HCT116 (cell line): ENCODE results near the gene ANKMY2. TPM values are rescaled to one million over a fixed set of nuclear protein-coding genes. Genes with fewer than 3 reads are reported as not detected.

ENCODE experiments used
- ATAC-seq: fragments of 200-7000 bp; cut with Tn5 transposase; 2 replicates; pipeline ENCODE4 v1.9.1; 2020; ENCODE audit warnings: mild to moderate bottlenecking, moderate library complexity
- BruUV-seq: library from RNA; stranded (reverse); fragments of 400-500 nt; replicated peaks from 2 replicates; lab custom pipeline; 2021; lab: Mats Ljungman, UMichigan
- CTCF ChIA-PET: fragments of 300-600 bp; sonication (Branson Sonifier 250); formaldehyde crosslinking; loops from one replicate; lab custom pipeline; 2021; ENCODE audit warnings: antibody characterized with exemption; lab: Charles Lee
- POLR2A ChIA-PET: fragments of 300-600, 350-600 bp; sonication (Branson Sonifier 250); formaldehyde crosslinking; loops from one replicate; lab custom pipeline; 2021; ENCODE audit warnings: antibody characterized with exemption; lab: Charles Lee
- RAD21 ChIA-PET, 2 experiments: fragments of 300-600 bp; sonication (Branson Sonifier 250); formaldehyde crosslinking; loops; one replicate each; lab custom pipeline; 2023; ENCODE audit warnings: low total read pairs in 2 of 2; ENCODE audit not compliant: uncharacterized antibody in 2 of 2, unreplicated experiment in 2 of 2, low non-redundant PET in 1 of 2; lab: Charles Lee
- DNase-seq: peaks from one replicate; pipeline ENCODE4 v3.0.0-alpha.2; 2010; ENCODE audit warnings: low read depth, low spot score
- H2AFZ ChIP-seq: fragments of 200-600 bp; shearing (Covaris generic), sonication (generic); 2 replicates; pipeline ENCODE4 v1.6.1; 2017; ENCODE audit warnings: low read depth, mixed run types, mixed read lengths, antibody characterized with exemption, low read length; ENCODE audit not compliant: poor library complexity, severe bottlenecking
- H3K27ac ChIP-seq: 2 replicates; pipeline ENCODE4 v1.5.1; 2012; ENCODE audit warnings: low read depth, low read length
- H3K27me3 ChIP-seq: fragments of 200-600 bp; sonication (generic); 2 replicates; pipeline ENCODE4 v1.6.1; 2016; ENCODE audit warnings: mixed run types, low read length, mixed read lengths; ENCODE audit not compliant: insufficient read depth
- H3K36me3 ChIP-seq, 2 experiments: fragments of 200-500 bp in 1 of 2; fragments of 200-600 bp in 1 of 2; sonication (Bioruptor generic) in 1 of 2; sonication (generic) in 1 of 2; 2 replicates each; pipeline versions ENCODE4 v1.5.1 to v1.6.1; 2014 to 2016; ENCODE audit warnings: low read length in 2 of 2, inconsistent platforms in 1 of 2, mixed read lengths in 1 of 2, mixed run types in 1 of 2; ENCODE audit not compliant: insufficient read depth in 2 of 2, control insufficient read depth in 1 of 2
- H3K4me1 ChIP-seq, 2 experiments: fragments of 200-600 bp in 1 of 2; sonication (generic) in 1 of 2; 2 replicates each; pipeline versions ENCODE4 v1.5.1 to v1.6.1; 2012 to 2017; ENCODE audit warnings: low read length in 2 of 2, inconsistent platforms in 1 of 2, mild to moderate bottlenecking in 1 of 2, mixed read lengths in 1 of 2, mixed run types in 1 of 2, moderate library complexity in 1 of 2; ENCODE audit not compliant: insufficient read depth in 2 of 2, control insufficient read depth in 1 of 2
- H3K4me2 ChIP-seq: fragments of 200-600 bp; sonication (generic); 2 replicates; pipeline ENCODE4 v1.6.1; 2017; ENCODE audit warnings: mixed run types, low read length, mixed read lengths
- H3K4me3 ChIP-seq, 2 experiments: fragments of 200-600 bp in 1 of 2; sonication (generic) in 1 of 2; replicated peaks in 1 of 2; 2 replicates each; pipeline ENCODE4 v1.5.1; 2011 to 2016; ENCODE audit warnings: low read length in 2 of 2, control low read depth in 1 of 2, low read depth in 1 of 2, mild to moderate bottlenecking in 1 of 2, mixed read lengths in 1 of 2, mixed run types in 1 of 2
- H3K79me2 ChIP-seq: fragments of 200-600 bp; sonication (generic); 2 replicates; pipeline ENCODE4 v1.6.1; 2017; ENCODE audit warnings: mild to moderate bottlenecking, mixed run types, low read length, moderate library complexity, mixed read lengths; ENCODE audit not compliant: insufficient read depth
- H3K9ac ChIP-seq: fragments of 200-600 bp; sonication (generic); 2 replicates; pipeline ENCODE4 v1.6.1; 2016; ENCODE audit warnings: low read length, mixed read lengths
- H3K9me2 ChIP-seq: fragments of 200-600 bp; sonication (generic), shearing (Covaris generic); 2 replicates; pipeline ENCODE4 v1.6.1; 2017; ENCODE audit warnings: mixed run types, mild to moderate bottlenecking, moderate library complexity; ENCODE audit not compliant: insufficient read depth
- H3K9me3 ChIP-seq, 2 experiments: fragments of 200-500 bp in 1 of 2; fragments of 200-600 bp in 1 of 2; sonication (Bioruptor generic) in 1 of 2; sonication (generic) in 1 of 2; 2 replicates each; pipeline ENCODE4 v1.6.1; 2014 to 2017; ENCODE audit warnings: low read length in 2 of 2, mixed read lengths in 2 of 2, inconsistent platforms in 1 of 2, low read depth in 1 of 2, mild to moderate bottlenecking in 1 of 2, mixed run types in 1 of 2, moderate library complexity in 1 of 2; ENCODE audit not compliant: control insufficient read depth in 1 of 2, insufficient read depth in 1 of 2
- H4K20me1 ChIP-seq: fragments of 200-600 bp; sonication (generic), shearing (Covaris generic); 2 replicates; pipeline ENCODE4 v1.6.1; 2017; ENCODE audit warnings: mixed run types, mild to moderate bottlenecking, moderate library complexity; ENCODE audit not compliant: insufficient read depth
- CTCF ChIP-seq, 3 experiments: fragments of 200-600 bp in 1 of 3; sonication (generic) in 1 of 3; IDR thresholded peaks in 2 of 3; conservative IDR thresholded peaks in 1 of 3; 2 replicates each; pipeline ENCODE4 v1.5.1; 2012 to 2017; ENCODE audit warnings: low read depth in 2 of 3, low read length in 2 of 3, antibody characterized with exemption in 1 of 3, borderline replicate concordance in 1 of 3, control low read depth in 1 of 3, mild to moderate bottlenecking in 1 of 3, mixed read lengths in 1 of 3, mixed run types in 1 of 3, moderate library complexity in 1 of 3; ENCODE audit not compliant: insufficient read depth in 1 of 3
- EGR1 ChIP-seq: IDR thresholded peaks from 2 replicates; pipeline ENCODE4 v1.6.1; 2012; ENCODE audit warnings: low read depth
- ELF1 ChIP-seq: IDR thresholded peaks from 2 replicates; pipeline ENCODE4 v1.6.1; 2012; ENCODE audit warnings: low read depth, borderline replicate concordance
- EZH2phosphoT487 ChIP-seq: fragments of 200-600 bp; IDR thresholded peaks from 2 replicates; pipeline ENCODE4 v1.6.1; 2018; ENCODE audit warnings: antibody characterized with exemption, borderline replicate concordance
- JUND ChIP-seq: IDR thresholded peaks from 2 replicates; pipeline ENCODE4 v1.6.1; 2012
- POLR2A ChIP-seq: IDR thresholded peaks from 2 replicates; pipeline ENCODE4 v1.7.0; 2011; ENCODE audit warnings: borderline replicate concordance; ENCODE audit not compliant: insufficient read depth, insufficient read length; ENCODE audit errors: extremely low read depth
- POLR2AphosphoS5 ChIP-seq: IDR thresholded peaks from 2 replicates; pipeline ENCODE4 v1.6.1; 2011; ENCODE audit warnings: mild to moderate bottlenecking, low read depth, low read length, moderate library complexity
- SIN3A ChIP-seq: IDR thresholded peaks from 2 replicates; pipeline ENCODE4 v1.6.1; 2012; ENCODE audit warnings: low read depth
- ZFX ChIP-seq: fragments of 450-650 bp; IDR thresholded peaks from 2 replicates; pipeline ENCODE4 v1.6.1; 2017
- ZNF274 ChIP-seq: fragments of 200-500 bp; sonication (Bioruptor generic); IDR thresholded peaks from 2 replicates; pipeline ENCODE4 v1.6.1; 2014; ENCODE audit warnings: mild to moderate bottlenecking, low read depth, low read length, inconsistent platforms
- intact Hi-C: fragments of 100-400 bp; cut with micrococcal nuclease; formaldehyde crosslinking; loops from 2 replicates; pipeline ENCODE4 v1.10.0; 2022
- total RNA-seq: library from RNA; stranded (reverse); gene quantifications from one replicate; pipeline ENCODE4 v1.2.1, GENCODE V29; 2021; ENCODE audit not compliant: unreplicated experiment

Gene ANKMY2
- total RNA-seq, 1 experiment from 2014 or later, result 24.9 TPM

- H3K9ac ChIP-seq, result no peak overlapping the region
- H4K20me1 ChIP-seq, result peaks cover 6% of the 10 kb centered on the region; the same call in 1 of the 2 replicates
- no peak for TF ChIP-seq CTCF (IDR thresholded peaks at IDR 0.05 in 2 of 3, conservative IDR thresholded peaks at IDR 0.05 in 1 of 3; ENCODE audit: borderline replicate concordance in 1 of 3, insufficient read depth in 1 of 3, low read depth in 2 of 3, low read length in 2 of 3)
- TF ChIP-seq ELF1, result no peak
- TF ChIP-seq JUND, result no peak
- no peak for TF ChIP-seq SIN3A
- TF ChIP-seq EGR1, result no peak
- TF ChIP-seq POLR2A, result no peak
- no peak for TF ChIP-seq ZFX
- no peak for TF ChIP-seq POLR2AphosphoS5
- no peak for TF ChIP-seq EZH2phosphoT487
- TF ChIP-seq ZNF274, result no peak
- H3K4me3 ChIP-seq, result no peak overlapping the region
- ATAC-seq, result no peak
- ChIA-PET CTCF (no interaction called here), RAD21 (no interaction called here), POLR2A (no interaction called here)
- H3K9me3 ChIP-seq, result no peaks in the 10 kb centered on the region
- intact Hi-C loops, result no loop called here
- DNase-seq, result no peak
- H3K27ac ChIP-seq, result no peak overlapping the region
- H3K9me2 ChIP-seq, result no peaks in the 10 kb centered on the region
- peaks cover 24 to 28% of the 10 kb centered on the region in 2 experiments; a peak in 3 of 4 replicates for H3K4me1 ChIP-seq
- peaks cover 100% of the 10 kb centered on the region for H3K79me2 ChIP-seq
- no peak overlapping the region for H3K4me2 ChIP-seq
- no peak overlapping the region for H2AFZ ChIP-seq
- no peaks in the 10 kb centered on the region for H3K27me3 ChIP-seq
- 0 out of 4 replicates have a peak, but pooled peaks cover 0 to 4% of the 10 kb centered on the region in 2 experiments for H3K36me3 ChIP-seq
- BruUV-seq, result no TSS peak
These were observed 6.7 kb upstream of the ANKMY2 start for GRCh38 chr7:16652240-16652583.
